GM12878 (cell line): ENCODE data around the gene OTOG.

Source experiments
- TBL1XR1 ChIP-seq: IDR thresholded peaks from 2 replicates; pipeline ENCODE4 v1.6.1; 2012; ENCODE audit warnings: low read depth, low read length, improper control_type of control experiment
- YY1 ChIP-seq: IDR thresholded peaks from 2 replicates; pipeline ENCODE4 v1.6.1; 2011; ENCODE audit warnings: low read depth, mild to moderate bottlenecking, low read length
- TF ChIP-seq, protein P1 (sequence below), 3 experiments: IDR thresholded peaks in 2 of 3; conservative IDR thresholded peaks in 1 of 3; 2 replicates each; pipeline ENCODE4 v1.5.1; 2011; ENCODE audit warnings: low read depth in 3 of 3, low read length in 3 of 3, mild to moderate bottlenecking in 3 of 3, control low read depth in 2 of 3, moderate library complexity in 2 of 3, inconsistent platforms in 1 of 3, mixed read lengths in 1 of 3; ENCODE audit not compliant: control insufficient read depth in 2 of 3, insufficient read depth in 1 of 3; ENCODE audit errors: extremely low read depth in 1 of 3
- TF ChIP-seq, protein P2 (sequence below): fragments of 450-650 bp; formaldehyde crosslinking; IDR thresholded peaks from 2 replicates; pipeline ENCODE4 v1.5.0; 2022; ENCODE audit warnings: mild to moderate bottlenecking, missing genetic modification characterization

DNA sequence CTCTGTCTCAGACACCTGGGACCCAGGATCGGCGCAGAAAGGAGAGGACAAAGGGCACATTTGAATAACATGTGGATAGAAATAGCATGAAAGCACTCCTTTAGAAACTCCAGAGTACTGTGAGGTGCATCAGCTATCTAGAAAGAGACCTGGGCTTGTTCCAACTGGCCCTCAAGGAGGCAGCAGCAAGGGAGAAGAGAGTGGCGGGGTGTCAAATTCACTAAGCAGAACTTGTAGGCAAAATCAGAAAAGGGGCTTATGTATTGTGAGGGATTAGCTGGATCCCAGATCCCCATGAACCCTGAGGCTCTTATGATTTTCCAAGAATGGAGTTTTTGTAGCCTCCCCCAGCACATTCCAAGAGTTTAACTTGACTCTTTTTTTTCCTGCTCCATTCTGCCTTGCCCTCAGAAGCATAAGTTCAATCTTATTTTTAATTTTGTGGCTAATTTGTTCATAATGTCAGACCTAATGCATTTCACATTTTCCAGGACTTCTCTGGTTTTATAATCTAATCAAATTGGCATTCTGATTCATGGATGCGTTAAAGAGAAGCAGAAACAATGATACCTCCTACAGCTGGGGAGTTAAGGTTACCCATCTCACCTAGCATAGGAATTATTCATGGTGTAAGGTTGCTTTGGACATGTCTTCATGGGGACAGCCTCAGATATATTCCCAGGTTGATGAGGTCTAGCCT, 36.4 kb upstream of the OTOG start:
- TF ChIP-seq, protein P1, sequence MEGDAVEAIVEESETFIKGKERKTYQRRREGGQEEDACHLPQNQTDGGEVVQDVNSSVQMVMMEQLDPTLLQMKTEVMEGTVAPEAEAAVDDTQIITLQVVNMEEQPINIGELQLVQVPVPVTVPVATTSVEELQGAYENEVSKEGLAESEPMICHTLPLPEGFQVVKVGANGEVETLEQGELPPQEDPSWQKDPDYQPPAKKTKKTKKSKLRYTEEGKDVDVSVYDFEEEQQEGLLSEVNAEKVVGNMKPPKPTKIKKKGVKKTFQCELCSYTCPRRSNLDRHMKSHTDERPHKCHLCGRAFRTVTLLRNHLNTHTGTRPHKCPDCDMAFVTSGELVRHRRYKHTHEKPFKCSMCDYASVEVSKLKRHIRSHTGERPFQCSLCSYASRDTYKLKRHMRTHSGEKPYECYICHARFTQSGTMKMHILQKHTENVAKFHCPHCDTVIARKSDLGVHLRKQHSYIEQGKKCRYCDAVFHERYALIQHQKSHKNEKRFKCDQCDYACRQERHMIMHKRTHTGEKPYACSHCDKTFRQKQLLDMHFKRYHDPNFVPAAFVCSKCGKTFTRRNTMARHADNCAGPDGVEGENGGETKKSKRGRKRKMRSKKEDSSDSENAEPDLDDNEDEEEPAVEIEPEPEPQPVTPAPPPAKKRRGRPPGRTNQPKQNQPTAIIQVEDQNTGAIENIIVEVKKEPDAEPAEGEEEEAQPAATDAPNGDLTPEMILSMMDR (IDR thresholded peaks at IDR 0.05 in 2 of 3, conservative IDR thresholded peaks at IDR 0.05 in 1 of 3; ENCODE audit: control insufficient read depth in 2 of 3, extremely low read depth in 1 of 3, insufficient read depth in 1 of 3, low read depth in 3 of 3, low read length in 3 of 3), result no peak
- no peak for TF ChIP-seq TBL1XR1
- TF ChIP-seq, protein P2, sequence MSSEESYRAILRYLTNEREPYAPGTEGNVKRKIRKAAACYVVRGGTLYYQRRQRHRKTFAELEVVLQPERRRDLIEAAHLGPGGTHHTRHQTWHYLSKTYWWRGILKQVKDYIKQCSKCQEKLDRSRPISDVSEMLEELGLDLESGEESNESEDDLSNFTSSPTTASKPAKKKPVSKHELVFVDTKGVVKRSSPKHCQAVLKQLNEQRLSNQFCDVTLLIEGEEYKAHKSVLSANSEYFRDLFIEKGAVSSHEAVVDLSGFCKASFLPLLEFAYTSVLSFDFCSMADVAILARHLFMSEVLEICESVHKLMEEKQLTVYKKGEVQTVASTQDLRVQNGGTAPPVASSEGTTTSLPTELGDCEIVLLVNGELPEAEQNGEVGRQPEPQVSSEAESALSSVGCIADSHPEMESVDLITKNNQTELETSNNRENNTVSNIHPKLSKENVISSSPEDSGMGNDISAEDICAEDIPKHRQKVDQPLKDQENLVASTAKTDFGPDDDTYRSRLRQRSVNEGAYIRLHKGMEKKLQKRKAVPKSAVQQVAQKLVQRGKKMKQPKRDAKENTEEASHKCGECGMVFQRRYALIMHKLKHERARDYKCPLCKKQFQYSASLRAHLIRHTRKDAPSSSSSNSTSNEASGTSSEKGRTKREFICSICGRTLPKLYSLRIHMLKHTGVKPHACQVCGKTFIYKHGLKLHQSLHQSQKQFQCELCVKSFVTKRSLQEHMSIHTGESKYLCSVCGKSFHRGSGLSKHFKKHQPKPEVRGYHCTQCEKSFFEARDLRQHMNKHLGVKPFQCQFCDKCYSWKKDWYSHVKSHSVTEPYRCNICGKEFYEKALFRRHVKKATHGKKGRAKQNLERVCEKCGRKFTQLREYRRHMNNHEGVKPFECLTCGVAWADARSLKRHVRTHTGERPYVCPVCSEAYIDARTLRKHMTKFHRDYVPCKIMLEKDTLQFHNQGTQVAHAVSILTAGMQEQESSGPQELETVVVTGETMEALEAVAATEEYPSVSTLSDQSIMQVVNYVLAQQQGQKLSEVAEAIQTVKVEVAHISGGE, result no peak
- TF ChIP-seq YY1, result no peak
